COR-L47 (cell line): ENCODE data around the gene CACNA1S.

ENCODE experiments used
- DNase-seq: peaks from one replicate; lab custom pipeline; 2025; lab: John Stamatoyannopoulos, UW

Gene CACNA1S

GRCh38 chr1:201112173-201112731 is at the start of gene CACNA1S:
TSS of gene CACNA1S (minus strand) at chr1:201112426. CDS start at chr1:201112339, 87 bp downstream.
- no peak for DNase-seq

- DNase-seq: no peak
Measured at GRCh38 chr1:201157949-201158348, 45.7 kb upstream of the CACNA1S start.

- DNase-seq: no peak
Measured at GRCh38 chr1:201156819-201157218, 44.6 kb upstream of the CACNA1S start.

- DNase-seq: no peak
Measured at GRCh38 chr1:201156346-201156745, 44.1 kb upstream of the CACNA1S start.

GRCh38 chr1:201155354-201155753 is 43.1 kb upstream of the CACNA1S start:
- no peak for DNase-seq

GRCh38 chr1:201154389-201155165 is 42.4 kb upstream of the CACNA1S start, which contains the start of gene TMEM9:
TSS of gene TMEM9 (minus strand) at chr1:201154474. CDS start at chr1:201153923, 551 bp downstream.
- DNase-seq: peak; percentile 92

- DNase-seq: peak; percentile 52
Measured at GRCh38 chr1:201153474-201154388, 41.5 kb upstream of the CACNA1S start.

- peak; percentile 61 for DNase-seq
Measured at GRCh38 chr1:201149400-201149799, 37.2 kb upstream of the CACNA1S start.

GRCh38 chr1:201147396-201148015 is 35.3 kb upstream of the CACNA1S start:
- no peak for DNase-seq

- no peak for DNase-seq
Measured at GRCh38 chr1:201146626-201147390, 34.6 kb upstream of the CACNA1S start.

GRCh38 chr1:201145816-201146215 is 33.6 kb upstream of the CACNA1S start:
- no peak for DNase-seq

- DNase-seq: no peak
Measured at GRCh38 chr1:201145132-201145531, 32.9 kb upstream of the CACNA1S start.

GRCh38 chr1:201144701-201145100 is 32.5 kb upstream of the CACNA1S start:
- no peak for DNase-seq

- DNase-seq: no peak
Measured at GRCh38 chr1:201143726-201144635, 31.8 kb upstream of the CACNA1S start.

GRCh38 chr1:201142849-201143725 is 30.9 kb upstream of the CACNA1S start:
- no peak for DNase-seq

- no peak for DNase-seq
Measured at GRCh38 chr1:201142011-201142848, 30.0 kb upstream of the CACNA1S start.

GRCh38 chr1:201141418-201141817 is 29.2 kb upstream of the CACNA1S start:
- DNase-seq: no peak

GRCh38 chr1:201140941-201141260 is 28.7 kb upstream of the CACNA1S start:
- DNase-seq: no peak
